ENCODE results near the gene RPH3AL. TPM values are rescaled to one million over a fixed set of nuclear protein-coding genes. Genes with fewer than 3 reads are reported as not detected.

Gene RPH3AL
- total RNA-seq, 1 donor from 2014 or later: 0.78 TPM

GRCh38 chr17:353213-353837 lies 718 bp upstream of the RPH3AL start:
- H3K4me3 Mint-ChIP-seq (ENCODE audit: unreplicated experiment): no peak overlapping the region
- no peak for DNase-seq (ENCODE audit: extremely low spot score, unreplicated experiment)
- no peaks in the 10 kb centered on the region for H3K36me3 Mint-ChIP-seq (ENCODE audit: unreplicated experiment)
- peak overlapping the region; percentile 78 for H3K27ac Mint-ChIP-seq (ENCODE audit: unreplicated experiment)
- TF ChIP-seq, protein P1, sequence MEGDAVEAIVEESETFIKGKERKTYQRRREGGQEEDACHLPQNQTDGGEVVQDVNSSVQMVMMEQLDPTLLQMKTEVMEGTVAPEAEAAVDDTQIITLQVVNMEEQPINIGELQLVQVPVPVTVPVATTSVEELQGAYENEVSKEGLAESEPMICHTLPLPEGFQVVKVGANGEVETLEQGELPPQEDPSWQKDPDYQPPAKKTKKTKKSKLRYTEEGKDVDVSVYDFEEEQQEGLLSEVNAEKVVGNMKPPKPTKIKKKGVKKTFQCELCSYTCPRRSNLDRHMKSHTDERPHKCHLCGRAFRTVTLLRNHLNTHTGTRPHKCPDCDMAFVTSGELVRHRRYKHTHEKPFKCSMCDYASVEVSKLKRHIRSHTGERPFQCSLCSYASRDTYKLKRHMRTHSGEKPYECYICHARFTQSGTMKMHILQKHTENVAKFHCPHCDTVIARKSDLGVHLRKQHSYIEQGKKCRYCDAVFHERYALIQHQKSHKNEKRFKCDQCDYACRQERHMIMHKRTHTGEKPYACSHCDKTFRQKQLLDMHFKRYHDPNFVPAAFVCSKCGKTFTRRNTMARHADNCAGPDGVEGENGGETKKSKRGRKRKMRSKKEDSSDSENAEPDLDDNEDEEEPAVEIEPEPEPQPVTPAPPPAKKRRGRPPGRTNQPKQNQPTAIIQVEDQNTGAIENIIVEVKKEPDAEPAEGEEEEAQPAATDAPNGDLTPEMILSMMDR (IDR thresholded peaks at IDR 0.05): no peak
- H3K27me3 Mint-ChIP-seq (ENCODE audit: unreplicated experiment): peaks cover 2% of the 10 kb centered on the region
- peaks cover 32% of the 10 kb centered on the region for H3K4me1 Mint-ChIP-seq (ENCODE audit: unreplicated experiment)
- no peaks in the 10 kb centered on the region for H3K9me3 Mint-ChIP-seq (ENCODE audit: unreplicated experiment)

DNA sequence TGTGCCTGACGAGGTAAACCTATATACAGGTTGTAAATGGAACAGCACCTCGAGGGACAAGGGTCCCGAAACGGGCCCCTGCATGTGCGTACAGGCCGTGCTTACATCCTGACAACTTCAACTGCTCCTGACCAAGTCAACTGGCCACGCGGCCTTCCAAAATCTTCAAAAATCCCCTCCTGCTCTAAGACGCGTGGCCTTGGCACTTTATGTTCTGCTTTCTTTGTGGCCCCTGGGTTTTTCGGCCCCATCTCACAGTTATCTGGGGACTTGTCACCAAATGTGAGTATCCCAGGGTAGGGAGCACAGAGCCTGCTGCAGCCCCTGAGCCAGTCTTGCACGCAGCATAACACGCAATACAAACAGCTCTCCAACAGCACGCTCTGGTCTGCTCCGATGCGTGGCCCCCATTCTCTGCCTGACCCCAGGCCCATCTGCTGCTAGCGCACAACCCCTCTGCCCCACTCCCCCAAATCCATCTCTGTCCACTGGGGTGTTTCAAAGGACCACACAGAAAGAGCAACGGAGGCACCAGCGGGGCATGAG lies 659 bp downstream of the RPH3AL start:
- Mint-ChIP-seq H3K27me3 (ENCODE audit: unreplicated experiment) (no peaks in the 10 kb centered on the region), H3K36me3 (ENCODE audit: unreplicated experiment) (no peaks in the 10 kb centered on the region), H3K27ac (ENCODE audit: unreplicated experiment) (peak overlapping the region; percentile 78), H3K4me3 (ENCODE audit: unreplicated experiment) (peak overlapping the region; percentile 32), H3K9me3 (ENCODE audit: unreplicated experiment) (no peaks in the 10 kb centered on the region), H3K4me1 (ENCODE audit: unreplicated experiment) (peaks cover 29% of the 10 kb centered on the region)
- TF ChIP-seq, protein P1 (IDR thresholded peaks at IDR 0.05): no peak
- no peak for DNase-seq (ENCODE audit: extremely low spot score, unreplicated experiment)

- Mint-ChIP-seq H3K4me1 (ENCODE audit: unreplicated experiment) (peaks cover 29% of the 10 kb centered on the region), H3K36me3 (ENCODE audit: unreplicated experiment) (no peaks in the 10 kb centered on the region), H3K27me3 (ENCODE audit: unreplicated experiment) (no peaks in the 10 kb centered on the region), H3K9me3 (ENCODE audit: unreplicated experiment) (no peaks in the 10 kb centered on the region), H3K4me3 (ENCODE audit: unreplicated experiment) (no peak overlapping the region), H3K27ac (ENCODE audit: unreplicated experiment) (no peak overlapping the region)
- TF ChIP-seq, protein P1 (IDR thresholded peaks at IDR 0.05): no peak
- no peak for DNase-seq (ENCODE audit: extremely low spot score, unreplicated experiment)
Measured at GRCh38 chr17:351449-351738, 1.2 kb downstream of the RPH3AL start.

DNA sequence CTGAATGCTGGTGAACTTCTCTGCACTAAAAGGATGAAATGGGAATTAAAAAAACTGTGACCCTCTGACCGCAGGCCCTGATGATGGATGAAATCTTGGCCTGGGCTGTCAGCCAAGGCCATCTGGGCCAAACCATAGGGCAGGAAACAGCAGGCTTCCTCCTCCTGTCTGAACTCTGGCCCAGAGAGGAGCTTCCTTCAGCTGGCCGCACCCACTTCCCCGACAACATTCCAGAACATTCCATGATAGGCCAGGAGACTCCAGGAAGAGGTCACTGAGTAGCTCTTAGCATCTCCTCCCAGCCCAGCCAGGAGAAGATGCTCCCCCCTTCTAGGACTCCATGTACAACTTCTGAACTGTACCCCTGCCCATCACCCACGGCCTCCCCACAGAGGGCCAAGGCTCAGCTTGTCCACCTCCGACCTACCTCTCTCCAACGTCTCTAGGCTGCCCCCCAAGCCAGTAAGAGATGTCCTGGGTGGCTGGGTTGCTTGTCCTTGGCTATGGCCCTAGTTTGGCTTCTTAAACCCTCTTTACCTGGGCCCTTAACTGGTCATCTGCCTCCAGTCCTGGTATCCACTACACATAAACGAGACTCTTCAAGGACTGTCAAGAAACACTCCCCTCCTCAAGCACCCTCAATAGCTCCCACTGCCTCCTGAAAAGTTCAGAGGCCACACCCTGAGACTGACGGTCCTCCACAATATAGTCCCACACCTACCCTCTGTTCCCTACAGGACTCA lies 1.7 kb downstream of the RPH3AL start:
- Mint-ChIP-seq H3K4me1 (ENCODE audit: unreplicated experiment) (peaks cover 29% of the 10 kb centered on the region), H3K4me3 (ENCODE audit: unreplicated experiment) (no peak overlapping the region), H3K27me3 (ENCODE audit: unreplicated experiment) (no peaks in the 10 kb centered on the region)

DNA sequence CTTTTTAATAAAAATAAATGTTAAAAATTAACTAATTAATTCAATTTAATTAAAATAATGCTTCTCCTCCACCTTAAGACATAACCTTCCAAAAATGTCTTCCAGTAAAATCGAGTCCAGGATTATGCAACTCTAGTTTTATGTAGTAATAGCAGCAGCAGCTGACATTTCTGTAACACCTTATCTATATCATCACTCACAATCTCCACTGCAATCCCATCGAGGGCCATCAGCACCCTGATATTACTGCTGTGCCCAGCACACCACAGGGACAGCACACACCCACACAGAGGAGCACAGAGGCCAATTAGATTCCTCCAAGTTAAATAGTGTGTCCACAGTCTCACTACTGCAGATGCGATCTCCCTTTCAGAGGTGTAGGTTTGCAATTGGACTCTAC lies 2.9 kb downstream of the RPH3AL start:
- Mint-ChIP-seq H3K4me3 (ENCODE audit: unreplicated experiment) (no peak overlapping the region), H3K36me3 (ENCODE audit: unreplicated experiment) (no peaks in the 10 kb centered on the region), H3K9me3 (ENCODE audit: unreplicated experiment) (no peaks in the 10 kb centered on the region), H3K27me3 (ENCODE audit: unreplicated experiment) (no peaks in the 10 kb centered on the region), H3K27ac (ENCODE audit: unreplicated experiment) (no peak overlapping the region), H3K4me1 (ENCODE audit: unreplicated experiment) (peaks cover 29% of the 10 kb centered on the region)
- no peak for DNase-seq (ENCODE audit: extremely low spot score, unreplicated experiment)
- TF ChIP-seq, protein P1 (IDR thresholded peaks at IDR 0.05): no peak

More for the DNA sequence above, 1.7 kb downstream of the RPH3AL start:
- H3K27ac Mint-ChIP-seq (ENCODE audit: unreplicated experiment): no peak overlapping the region
- TF ChIP-seq, protein P1 (IDR thresholded peaks at IDR 0.05): no peak
- no peak for DNase-seq (ENCODE audit: extremely low spot score, unreplicated experiment)
- no peaks in the 10 kb centered on the region for H3K9me3 Mint-ChIP-seq (ENCODE audit: unreplicated experiment)
- H3K36me3 Mint-ChIP-seq (ENCODE audit: unreplicated experiment): no peaks in the 10 kb centered on the region

Measured in osteocyte (in vitro differentiated cells).